GM19395 (cell line): Measurements from ENCODE around the gene TNFRSF6B.
"Not testable (repeated sequence)": the region's sequence is repeated elsewhere in the genome, so short reads cannot be mapped to it uniquely, and the experiment has no call there.

Source experiments
- ATAC-seq: cut with Tn5 transposase; IDR thresholded peaks from one replicate; pipeline ENCODE4 v1.9.1; 2021; ENCODE audit warnings: mild to moderate bottlenecking, moderate library complexity; ENCODE audit not compliant: unreplicated experiment

The TNFRSF6B gene

DNA sequence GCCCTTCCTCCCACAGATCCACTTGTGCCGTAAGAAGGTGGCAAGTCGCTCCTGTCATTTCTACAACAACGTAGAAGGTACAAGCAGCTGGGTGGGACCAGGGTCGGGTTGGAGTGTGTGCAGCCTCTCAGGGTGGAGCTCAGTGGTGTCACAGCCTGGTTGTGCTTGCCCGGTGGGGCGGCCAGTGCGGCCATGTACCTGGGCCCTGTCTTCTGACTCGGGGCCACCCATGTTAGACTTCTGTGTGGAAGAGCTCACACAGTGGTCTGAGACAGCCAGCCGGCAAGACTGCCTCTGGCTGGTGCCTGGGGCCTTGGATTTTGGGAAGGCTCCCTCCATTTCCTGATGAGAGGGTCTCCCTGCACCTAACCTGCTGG lies 33.7 kb upstream of the TNFRSF6B start:
- ATAC-seq = no peak

DNA sequence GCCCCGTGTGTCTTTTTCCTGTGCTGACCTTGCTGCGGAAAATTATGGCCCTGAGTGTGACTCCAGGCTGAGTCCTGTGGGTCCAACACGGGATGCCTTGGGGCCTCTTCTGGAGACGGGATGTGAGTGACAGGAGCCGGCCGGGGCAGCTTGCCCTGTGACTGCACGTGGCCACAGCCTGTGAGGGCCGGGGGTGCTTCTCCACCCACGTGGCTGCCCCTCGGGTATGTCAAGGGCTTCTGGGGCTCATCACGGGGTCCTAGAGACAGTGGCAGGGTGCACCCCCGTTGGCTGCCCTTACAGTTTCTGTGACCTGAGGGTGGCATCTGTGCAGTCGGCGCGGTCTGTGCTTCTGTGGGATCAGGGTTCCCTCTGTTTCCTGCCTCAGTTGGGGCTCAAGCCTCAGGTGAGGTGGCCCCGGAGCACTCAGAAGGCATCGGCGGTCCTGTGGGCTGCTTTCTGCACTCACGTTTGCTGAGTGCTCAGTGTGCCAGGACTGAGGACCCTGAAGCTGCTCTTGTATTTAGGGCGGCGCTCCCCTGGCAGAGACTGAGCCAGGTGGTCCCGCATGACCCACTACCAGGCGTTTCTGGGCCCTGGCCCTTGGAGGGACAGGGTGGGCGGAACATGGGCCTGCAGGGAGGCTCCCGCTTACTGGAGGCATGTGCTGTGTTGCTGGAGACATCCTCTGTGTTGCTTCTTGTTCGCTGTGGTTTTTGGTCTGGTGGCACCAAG lies 33.0 kb upstream of the TNFRSF6B start:
- ATAC-seq = no peak

DNA sequence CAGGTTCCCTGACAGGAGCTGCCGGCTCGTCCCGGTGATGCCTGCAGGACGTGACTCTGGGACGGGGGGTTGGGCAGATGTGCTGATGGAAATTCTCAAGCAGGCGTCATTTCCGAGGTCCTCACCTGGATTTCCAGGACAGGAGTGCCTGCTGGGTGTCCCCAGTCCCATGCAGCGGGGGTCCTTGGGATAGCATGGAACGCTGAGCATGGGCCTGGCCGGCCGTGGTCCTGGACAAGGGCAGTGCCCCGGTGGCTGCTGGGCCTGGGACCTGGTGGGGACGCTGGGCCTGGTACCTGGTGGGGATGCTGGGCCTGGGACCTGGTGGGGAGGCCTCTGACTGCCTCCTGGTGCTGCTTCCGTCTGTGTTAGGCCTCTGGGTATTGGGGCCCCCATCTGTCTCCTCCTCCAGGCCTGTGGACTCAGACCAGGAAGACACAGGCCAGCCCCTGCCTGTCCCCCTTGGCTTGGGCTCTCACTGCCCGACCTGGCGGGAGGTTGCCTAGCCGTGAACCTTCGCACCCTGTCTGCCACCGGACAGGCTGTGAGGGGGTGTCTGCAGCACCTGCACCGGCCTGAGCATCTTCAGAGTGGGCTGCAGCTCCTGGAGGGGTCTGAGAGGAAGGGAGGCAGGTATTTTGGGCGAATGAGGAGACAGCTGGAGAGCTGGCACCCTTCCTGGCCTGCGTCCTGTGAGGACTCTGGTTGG lies 32.2 kb upstream of the TNFRSF6B start:
- ATAC-seq = no peak

DNA sequence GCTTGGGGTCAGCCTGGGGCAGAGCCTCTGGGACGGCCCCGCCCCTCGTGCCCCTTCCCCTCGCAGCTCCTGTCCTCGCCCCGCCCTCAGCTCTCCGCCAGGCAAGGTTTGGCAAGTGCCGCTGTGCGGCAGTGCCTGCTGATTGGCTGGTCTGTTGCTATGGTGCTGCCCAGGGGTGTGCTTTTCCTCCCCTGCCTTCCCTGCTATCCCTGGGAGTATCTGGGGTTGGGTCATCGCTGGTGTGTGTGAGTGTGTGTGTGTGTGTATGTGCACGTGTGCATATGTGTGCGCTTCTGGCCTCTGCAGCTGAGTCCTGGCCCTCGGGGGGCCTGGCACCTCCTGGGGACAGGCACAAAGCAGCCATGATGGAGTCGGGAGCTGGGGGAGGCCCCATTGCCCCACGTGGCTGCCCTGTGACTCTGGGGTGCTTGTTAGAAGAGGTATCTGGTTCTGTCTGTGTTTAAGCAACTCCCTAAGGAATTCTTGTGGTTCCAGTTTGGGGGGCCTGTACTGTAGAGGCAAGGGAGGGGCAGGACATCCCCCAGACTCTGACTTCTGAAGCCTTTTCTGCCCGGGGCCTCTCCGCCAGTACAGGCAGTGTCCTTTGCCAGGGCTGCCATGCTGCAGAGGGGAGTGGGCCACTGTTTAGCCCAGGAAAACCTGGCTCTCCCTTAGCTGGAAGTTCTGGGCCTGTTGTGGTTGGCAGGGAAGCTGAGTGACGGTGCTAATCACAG lies 31.4 kb upstream of the TNFRSF6B start:
- ATAC-seq = no peak

DNA sequence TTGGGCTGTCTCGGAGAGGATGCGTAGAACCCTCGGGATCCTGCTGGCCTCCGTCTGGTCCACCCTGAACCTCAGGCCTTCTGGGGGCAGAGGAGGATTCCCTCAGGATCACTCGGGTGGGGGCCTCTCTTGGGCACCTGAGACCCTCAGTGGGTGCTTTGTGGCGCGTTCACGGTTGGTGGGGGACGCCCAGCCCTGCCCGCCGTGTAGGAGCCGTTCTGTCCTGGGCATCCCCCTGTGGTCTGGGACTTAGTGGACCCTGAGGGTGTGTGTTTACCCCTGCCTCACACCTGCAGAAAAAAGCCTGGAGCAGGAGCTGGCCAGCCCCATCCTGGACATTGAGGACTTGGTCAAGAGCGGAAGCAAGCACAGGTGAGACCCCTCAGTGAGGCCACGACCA lies 30.7 kb upstream of the TNFRSF6B start:
- ATAC-seq = no peak

DNA sequence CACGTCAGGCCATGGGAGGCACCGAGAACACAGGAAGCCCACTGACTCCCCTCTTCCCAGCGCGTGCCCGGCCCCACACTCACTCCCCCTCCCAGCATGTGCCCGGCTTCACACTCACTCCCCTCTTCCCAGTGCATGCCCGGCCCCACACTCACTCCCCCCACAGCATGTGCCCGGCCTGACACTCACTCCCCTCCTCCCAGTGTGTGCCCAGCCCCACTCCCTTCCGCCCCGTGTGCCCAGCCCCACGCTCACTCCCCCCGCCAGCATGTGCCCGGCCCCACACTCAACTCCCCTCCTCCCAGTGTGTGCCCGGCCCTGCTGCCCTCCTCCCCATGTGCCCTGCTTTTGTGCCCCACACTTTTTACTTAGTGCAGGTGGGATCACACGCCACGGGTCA lies 28.6 kb upstream of the TNFRSF6B start:
- no peak for ATAC-seq

DNA sequence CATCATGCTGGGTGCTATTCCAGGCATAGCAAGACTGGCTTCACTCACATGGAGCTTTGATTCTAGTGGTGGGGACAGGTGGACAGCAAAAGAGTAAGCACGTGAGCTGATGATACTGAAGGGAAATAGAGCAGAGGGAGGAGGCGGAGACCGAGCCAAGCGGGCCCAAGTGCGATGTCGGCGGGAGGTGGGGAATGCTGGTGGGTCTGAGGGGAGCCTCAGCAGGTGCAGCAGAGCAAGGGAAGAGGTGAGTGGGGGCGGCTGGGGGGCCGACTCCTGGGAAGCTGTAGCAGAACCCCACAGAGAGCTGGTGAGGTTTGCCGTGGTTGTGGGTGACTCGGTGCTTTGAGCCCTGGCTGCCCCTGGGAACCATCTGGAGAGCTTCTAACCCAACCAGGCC lies 28.1 kb upstream of the TNFRSF6B start:
- no peak for ATAC-seq

DNA sequence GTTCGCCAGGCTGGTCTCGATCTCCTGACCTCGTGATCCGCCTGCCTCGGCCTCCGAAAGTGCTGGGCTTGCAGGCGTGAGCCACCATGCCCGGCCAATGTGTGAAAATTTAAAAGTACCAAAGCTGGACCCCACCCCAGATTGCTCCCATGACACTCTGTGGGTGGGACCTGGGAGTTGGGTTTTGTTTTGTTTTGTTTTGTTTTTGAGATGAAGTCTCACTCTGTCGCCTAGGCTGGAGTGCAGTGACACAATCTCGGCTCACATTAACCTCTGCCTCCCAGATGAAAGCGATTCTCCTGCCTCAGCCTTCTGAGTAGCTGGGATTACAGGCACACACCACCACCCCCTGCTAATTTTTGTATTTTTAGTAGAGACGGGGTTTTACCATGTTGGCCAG lies 24.8 kb upstream of the TNFRSF6B start:
- not testable (repeated sequence) for ATAC-seq

DNA sequence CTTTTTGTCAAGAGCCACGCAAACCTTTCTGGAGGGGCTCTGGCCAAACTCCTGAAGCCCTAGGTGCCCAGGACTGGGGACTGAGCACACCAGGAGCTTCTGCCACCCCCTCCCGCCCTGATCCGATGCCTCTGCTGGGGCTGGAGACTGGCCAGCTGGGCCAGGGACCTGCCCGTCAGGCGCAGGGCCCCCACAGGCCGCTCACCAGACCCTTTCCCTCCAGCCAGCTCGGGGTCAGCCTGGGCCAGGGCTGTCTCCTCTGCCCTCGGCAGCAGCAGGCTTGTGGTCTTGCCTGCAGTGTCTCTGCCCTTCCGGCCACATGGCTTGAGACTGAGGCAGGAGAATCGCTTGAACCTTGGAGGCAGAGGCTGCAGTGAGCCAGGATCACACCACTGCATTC lies 23.8 kb upstream of the TNFRSF6B start:
- ATAC-seq = no peak

DNA sequence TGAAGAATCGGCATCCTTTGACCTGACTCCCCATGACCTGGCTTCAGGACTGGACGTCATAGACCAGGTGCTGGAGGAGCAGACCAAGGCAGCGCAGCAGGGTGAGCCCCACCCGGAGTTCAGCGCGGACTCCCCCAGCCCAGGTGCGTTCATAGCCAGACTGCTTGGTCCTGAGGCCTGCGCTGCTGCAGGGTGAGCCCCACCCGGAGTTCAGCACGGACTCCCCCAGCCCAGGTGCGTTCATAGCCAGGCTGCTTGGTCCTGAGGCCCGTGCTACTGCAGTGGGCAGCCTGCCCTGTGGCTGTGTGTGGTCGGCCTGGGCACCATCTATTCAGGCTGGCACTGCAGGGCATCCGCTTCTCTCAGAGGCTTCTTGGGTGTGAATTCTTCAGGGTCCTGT lies 22.5 kb upstream of the TNFRSF6B start:
- ATAC-seq = no peak

DNA sequence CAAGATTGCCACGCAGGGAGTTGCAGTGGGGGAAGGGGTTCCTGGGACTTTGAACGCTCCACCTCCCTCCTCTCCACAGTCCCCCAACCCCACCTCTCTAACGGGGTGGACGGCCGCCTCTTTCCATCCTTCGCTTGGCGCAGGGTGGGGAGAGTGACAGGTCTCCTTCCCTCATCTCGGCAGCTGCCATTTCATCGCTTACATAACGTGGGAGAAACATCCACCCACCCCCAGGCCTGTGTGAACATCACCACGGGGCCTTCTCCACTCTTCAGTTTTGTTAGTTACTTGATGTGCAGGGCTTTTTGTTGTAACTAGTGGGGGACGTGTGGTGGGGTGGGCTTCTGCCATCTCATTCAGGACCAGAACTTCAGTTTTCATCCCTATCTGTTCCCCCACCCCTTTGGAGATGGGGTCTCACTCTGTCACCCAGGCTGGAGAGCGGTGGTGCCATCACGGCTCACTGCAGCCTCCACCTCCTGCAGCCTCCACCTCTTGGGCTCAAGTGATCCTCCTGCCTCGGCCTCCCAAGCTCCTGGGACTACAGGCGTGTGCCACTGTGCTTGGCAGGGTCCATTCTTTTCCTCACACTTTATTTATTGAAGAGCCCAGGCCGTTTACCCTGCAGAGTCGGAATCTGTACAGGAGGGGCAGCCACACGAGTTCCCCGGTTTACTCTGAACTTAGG lies 20.6 kb upstream of the TNFRSF6B start:
- ATAC-seq = no peak

DNA sequence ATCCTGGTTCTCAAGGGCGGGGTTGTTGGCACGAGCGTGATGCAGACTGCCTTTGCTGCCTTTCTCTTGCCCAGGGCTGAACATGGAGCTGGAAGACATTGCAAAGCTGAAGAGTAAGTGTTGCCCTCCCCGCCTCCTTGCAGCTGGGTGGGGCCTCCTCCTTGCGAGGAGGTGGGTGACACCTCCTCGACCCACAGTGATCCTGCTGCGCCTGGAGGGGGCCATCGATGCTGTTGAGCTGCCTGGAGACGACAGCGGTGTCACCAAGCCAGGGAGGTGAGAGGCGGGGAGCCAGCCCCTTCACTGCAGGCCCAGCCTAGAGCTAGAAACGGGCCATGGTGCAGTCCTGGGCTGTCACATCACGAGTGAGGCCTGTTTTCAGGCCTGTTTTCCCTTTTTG lies 18.4 kb upstream of the TNFRSF6B start:
- no peak for ATAC-seq

DNA sequence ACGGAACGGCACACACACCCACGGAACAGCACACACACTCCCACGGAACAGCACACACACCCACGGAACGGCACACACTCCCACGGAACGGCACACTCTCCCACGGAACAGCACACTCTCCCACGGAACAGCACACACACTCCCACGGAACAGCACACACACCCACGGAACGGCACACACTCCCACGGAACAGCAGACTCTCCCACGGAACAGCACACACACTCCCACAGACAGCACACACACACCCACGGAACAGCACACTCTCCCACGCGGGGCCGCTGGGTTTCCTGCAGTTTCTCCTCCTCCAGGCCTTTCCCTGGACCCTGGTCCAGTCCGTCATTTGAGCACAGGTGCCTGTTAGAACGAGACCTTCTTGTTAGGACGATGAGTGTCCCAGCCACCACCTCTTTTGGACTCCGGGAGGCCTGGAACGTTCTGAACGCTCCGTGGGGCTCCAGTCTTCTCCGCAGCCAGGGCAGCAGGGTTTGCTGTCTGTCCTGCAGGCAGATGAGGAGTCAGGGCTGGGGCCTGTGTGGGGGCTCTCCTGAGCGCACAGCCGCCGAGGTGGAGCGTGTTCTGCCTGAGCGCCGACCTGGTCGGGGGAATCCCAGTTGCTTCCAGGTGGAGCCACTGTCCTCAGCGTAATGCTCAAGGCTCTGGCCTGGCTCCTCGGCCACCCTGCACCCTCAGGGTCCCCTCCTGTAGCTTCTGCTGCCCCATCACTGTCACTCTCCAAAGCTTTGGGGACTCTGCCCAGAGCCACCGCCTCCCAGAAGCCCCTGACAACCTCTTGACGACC lies 17.6 kb upstream of the TNFRSF6B start:
- ATAC-seq = no peak

DNA sequence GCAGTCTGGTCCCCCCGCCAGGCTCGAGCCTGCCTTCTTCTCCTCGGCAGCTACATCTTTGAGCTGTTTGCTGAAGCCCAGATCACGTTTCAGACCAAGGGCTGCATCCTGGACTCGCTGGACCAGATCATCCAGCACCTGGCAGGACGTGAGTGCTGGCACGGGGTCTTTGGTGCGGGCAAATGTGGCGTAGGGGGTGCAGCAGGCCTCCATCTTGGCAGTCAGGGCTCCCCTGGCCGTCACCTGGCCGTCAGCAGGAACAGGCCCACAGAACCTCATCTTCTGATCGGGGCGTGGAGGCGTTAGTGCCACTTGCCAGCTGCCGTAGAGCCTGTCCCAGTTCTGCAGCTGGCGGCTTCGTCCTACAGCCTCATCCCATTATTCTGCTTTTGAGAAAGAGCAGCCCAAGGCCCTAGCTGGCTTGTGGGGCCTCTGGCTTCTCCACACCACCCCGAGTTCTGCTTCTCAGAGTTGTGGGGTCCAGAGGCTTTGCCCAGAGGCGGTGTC lies 16.6 kb upstream of the TNFRSF6B start:
- ATAC-seq = no peak

DNA sequence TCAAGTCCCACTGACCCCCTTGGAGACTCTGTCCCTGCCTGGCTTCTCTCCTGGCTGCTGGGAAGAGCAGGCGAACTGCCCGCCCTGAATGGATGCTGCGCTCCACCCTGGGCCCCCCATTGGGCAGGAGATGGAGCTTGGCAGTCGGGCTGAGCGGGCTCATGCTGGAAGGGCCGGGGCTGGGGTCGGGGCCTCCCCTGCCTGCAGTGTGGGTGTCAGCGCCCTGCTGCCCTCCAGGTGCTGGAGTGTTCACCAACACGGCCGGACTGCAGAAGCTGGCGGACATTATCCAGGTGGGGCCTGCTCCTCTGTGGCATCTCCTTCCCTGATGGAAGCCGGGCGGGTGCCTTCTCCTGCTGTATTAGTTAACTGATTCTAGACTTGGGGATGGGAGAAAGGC lies 16.0 kb upstream of the TNFRSF6B start:
- no peak for ATAC-seq

DNA sequence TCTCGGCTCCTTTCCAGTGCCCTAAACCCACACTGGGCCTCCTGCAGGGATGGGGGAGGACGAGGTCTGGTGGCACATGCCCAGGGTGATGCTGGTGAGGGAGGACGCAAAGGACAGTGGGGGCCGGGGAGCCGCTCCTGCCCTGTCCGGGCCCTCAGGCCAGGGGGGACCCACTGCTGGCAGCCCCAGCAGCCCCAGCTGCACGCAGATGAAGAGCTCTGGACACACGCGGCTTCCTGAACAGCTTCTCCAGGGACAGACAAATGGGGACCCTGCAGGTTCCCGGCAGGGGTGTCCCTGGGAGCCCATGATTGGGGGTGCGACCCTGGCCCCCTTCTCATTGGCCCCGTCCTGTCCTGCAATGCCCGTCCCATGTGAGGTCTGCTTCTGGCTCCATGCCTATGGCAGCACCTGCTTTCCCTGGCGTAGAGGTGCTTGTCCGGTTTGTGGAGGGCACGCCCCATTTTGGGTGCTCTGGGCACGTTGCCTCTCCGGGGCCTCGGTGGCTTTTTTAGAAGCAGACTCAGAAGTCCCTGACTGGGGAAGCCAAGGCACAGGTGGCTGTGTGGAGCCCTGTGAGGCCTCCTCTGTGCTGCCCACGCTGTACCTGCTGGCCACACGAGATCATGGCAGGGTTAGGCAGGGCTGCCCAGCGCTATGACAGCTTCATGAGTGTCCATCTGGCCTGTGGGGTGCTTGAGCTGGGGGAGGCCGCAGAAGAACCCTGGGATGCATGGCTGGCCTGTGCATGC lies 15.4 kb upstream of the TNFRSF6B start:
- no peak for ATAC-seq

DNA sequence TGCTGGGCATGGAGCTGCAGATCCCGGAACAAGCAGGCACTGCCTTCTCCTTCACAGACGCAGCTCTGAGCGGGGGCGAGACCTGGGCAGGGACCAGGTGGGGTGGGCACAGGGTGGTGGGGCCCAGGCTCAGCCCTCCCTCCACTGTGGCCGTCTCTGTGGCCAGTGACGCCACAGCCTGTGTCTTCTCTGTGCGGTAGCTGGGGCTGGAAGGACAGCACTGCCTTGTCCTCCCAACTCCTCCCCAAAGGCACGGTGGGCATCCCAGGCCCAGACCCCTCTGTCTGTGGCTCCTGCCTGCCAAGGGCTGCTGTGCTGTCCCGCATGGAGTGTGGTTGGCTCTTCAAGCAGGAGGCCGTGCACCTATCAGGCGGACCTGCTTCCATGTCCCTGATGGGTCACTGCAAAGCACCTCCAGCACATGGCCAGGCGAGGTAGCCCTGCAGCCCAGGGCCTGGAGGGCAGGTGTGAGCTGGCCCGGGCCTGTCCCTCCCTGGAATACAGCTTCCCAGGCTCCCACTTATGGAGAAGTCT lies 14.8 kb upstream of the TNFRSF6B start:
- ATAC-seq = no peak

DNA sequence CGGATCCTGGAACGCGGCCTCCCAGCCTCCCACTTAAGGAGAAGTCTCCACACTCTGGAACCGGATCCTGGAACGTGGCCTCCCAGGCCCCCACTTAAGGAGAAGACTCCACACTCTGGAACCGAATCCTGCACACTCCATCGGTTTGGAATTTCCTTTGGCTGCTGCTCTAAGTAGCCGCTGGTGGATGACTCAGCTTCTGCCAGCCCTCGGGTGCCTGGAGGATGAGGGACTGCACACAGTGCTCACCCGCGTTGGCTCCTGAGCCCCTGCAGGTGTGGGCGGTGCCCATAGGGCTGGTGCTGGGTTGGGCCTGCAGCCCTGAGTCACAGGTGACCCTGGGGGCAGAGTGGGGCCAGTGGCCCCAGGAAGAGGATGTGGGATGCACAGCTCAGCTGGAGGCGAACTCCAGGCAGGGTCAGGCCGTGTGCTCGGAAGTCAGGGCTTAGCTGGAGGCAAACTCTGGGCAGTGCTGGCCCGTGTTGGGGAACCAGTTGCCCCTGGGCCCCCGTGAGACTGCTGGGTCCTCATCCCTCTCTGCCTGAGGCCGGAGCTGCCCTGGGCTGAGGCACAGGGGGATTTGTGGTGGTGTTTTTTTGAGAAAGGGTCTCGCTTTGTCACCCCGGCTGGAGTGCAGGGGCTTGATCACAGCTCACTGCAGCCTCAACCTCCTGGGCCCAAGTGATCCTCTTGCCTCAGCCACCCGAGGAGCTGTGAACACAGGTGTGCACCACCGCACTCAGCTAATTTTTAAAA lies 13.9 kb upstream of the TNFRSF6B start:
- ATAC-seq = no peak
